Upper lobe of left lung (tissue), 4 donors: ENCODE data around the gene CAMSAP1.

Source experiments
- EP300 ChIP-seq, 4 donors: sonication (generic); formaldehyde crosslinking; IDR thresholded peaks; one replicate each; pipeline ENCODE4 v1.5.1; 2017; ENCODE audit warnings: antibody characterized with exemption in 4 of 4, control low read depth in 2 of 4
- TF ChIP-seq, protein P1 (sequence below), 6 experiments: fragments of 450-650 bp in 4 of 6; fragments of 200-600 bp in 2 of 6; sonication (generic) in 2 of 6; IDR thresholded peaks; one replicate each; pipeline ENCODE4 v1.5.1; 2016 to 2019; ENCODE audit warnings: antibody characterized with exemption in 6 of 6

DNA sequence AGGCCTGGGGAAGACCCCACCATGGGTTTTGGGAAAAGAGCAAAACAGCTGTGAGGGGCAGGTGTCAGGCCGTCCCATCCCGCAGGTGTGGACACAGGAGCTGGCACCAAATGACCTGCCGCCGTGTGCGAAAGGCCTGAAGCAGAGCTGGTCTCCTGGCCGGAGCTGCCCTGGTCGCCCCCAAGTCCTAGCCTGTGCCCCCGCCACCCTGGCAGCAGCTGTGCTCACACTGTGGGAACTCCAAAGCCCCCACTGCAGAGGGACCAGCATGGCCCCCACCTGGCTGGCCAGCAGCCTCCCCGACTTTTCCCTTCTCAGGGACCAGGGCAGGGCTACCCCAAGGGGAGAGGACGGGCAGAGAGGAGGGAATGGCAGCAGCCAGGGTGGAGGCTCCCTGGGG is 117.0 kb downstream of the CAMSAP1 start:
- TF ChIP-seq, protein P1, sequence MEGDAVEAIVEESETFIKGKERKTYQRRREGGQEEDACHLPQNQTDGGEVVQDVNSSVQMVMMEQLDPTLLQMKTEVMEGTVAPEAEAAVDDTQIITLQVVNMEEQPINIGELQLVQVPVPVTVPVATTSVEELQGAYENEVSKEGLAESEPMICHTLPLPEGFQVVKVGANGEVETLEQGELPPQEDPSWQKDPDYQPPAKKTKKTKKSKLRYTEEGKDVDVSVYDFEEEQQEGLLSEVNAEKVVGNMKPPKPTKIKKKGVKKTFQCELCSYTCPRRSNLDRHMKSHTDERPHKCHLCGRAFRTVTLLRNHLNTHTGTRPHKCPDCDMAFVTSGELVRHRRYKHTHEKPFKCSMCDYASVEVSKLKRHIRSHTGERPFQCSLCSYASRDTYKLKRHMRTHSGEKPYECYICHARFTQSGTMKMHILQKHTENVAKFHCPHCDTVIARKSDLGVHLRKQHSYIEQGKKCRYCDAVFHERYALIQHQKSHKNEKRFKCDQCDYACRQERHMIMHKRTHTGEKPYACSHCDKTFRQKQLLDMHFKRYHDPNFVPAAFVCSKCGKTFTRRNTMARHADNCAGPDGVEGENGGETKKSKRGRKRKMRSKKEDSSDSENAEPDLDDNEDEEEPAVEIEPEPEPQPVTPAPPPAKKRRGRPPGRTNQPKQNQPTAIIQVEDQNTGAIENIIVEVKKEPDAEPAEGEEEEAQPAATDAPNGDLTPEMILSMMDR (IDR thresholded peaks at IDR 0.05) = no peak
- no peak for TF ChIP-seq EP300 (IDR thresholded peaks at IDR 0.05)
